H1 (cell line): ENCODE data around the gene ZRANB1. TPM values are rescaled to one million over a fixed set of nuclear protein-coding genes. Genes with fewer than 3 reads are reported as not detected.

Source experiments
- CTCF ChIA-PET: fragments of 300-600 bp; sonication (Branson Sonifier 250); formaldehyde crosslinking; loops from one replicate; lab custom pipeline; 2021; ENCODE audit not compliant: partially characterized antibody; lab: Charles Lee
- POLR2A ChIA-PET: fragments of 300-600 bp; sonication (Branson Sonifier 250); formaldehyde crosslinking; loops from one replicate; lab custom pipeline; 2021; ENCODE audit warnings: inconsistent platforms; ENCODE audit not compliant: partially characterized antibody; lab: Charles Lee
- DNase-seq, 2 experiments: peaks; one replicate each; pipeline versions ENCODE4 v3.0.0 to v3.0.0-alpha.2; 2010 to 2022; ENCODE audit warnings: low spot score in 2 of 2, low read depth in 1 of 2, mixed read lengths in 1 of 2
- FAIRE-seq: peaks from 2 replicates; lab custom pipeline; 2011; peaks lifted over from hg19 to GRCh38; lab: Jason Lieb, UNC
- H2AFZ ChIP-seq: 2 replicates; pipeline ENCODE4 v1.8.1; 2012; ENCODE audit warnings: low read length, inconsistent platforms
- H2AK5ac ChIP-seq: 2 replicates; pipeline ENCODE4 v1.6.1; 2013; ENCODE audit warnings: low read depth, low read length
- H2BK120ac ChIP-seq: replicated peaks from 2 replicates; pipeline ENCODE3; 2013; ENCODE audit warnings: low read depth, low read length, inconsistent platforms
- H2BK12ac ChIP-seq: 2 replicates; pipeline ENCODE4 v1.6.1; 2013; ENCODE audit warnings: low read depth, low read length
- H2BK15ac ChIP-seq: 2 replicates; pipeline ENCODE4 v1.6.1; 2013; ENCODE audit warnings: low read length
- H2BK20ac ChIP-seq: 2 replicates; pipeline ENCODE4 v1.6.1; 2013; ENCODE audit warnings: low read length
- H2BK5ac ChIP-seq: 2 replicates; pipeline ENCODE4 v1.6.1; 2013; ENCODE audit warnings: low read depth, low read length
- H3K14ac ChIP-seq: 2 replicates; pipeline ENCODE4 v1.6.1; 2013; ENCODE audit warnings: inconsistent platforms; ENCODE audit not compliant: insufficient read length
- H3K18ac ChIP-seq: 2 replicates; pipeline ENCODE4 v1.6.1; 2013; ENCODE audit warnings: low read length; ENCODE audit errors: extremely low read depth
- H3K23ac ChIP-seq: 2 replicates; pipeline ENCODE4 v1.6.1; 2013; ENCODE audit warnings: inconsistent platforms; ENCODE audit not compliant: insufficient read length
- H3K23me2 ChIP-seq: 2 replicates; pipeline ENCODE4 v1.6.1; 2013; ENCODE audit warnings: low read depth, low read length
- H3K27ac ChIP-seq: 2 replicates; pipeline ENCODE4 v1.6.1; 2011; ENCODE audit warnings: low read depth, low read length, inconsistent platforms
- H3K27me3 ChIP-seq, 4 experiments: replicated peaks in 1 of 4; 1 replicate in 1 of 4; 2 replicates in 3 of 4; pipeline versions ENCODE4 v1.6.1 to v1.8.1; 2011 to 2013; ENCODE audit warnings: low read length in 3 of 4, mild to moderate bottlenecking in 3 of 4, inconsistent platforms in 2 of 4, mixed read lengths in 2 of 4, moderate library complexity in 1 of 4; ENCODE audit not compliant: control insufficient read depth in 3 of 4, insufficient read depth in 3 of 4; ENCODE audit errors: extremely low read depth in 1 of 4
- H3K36me3 ChIP-seq, 4 experiments: 2 replicates each; pipeline versions ENCODE4 v1.6.1 to v1.8.1; 2011 to 2013; ENCODE audit warnings: mild to moderate bottlenecking in 4 of 4, low read length in 3 of 4, moderate library complexity in 2 of 4, control low read depth in 1 of 4, inconsistent platforms in 1 of 4; ENCODE audit not compliant: insufficient read depth in 4 of 4, control insufficient read depth in 2 of 4
- H3K4ac ChIP-seq: replicated peaks from 2 replicates; pipeline ENCODE3; 2013; ENCODE audit warnings: low read length, low read depth, mixed read lengths, inconsistent platforms; ENCODE audit not compliant: insufficient read length
- H3K4me1 ChIP-seq, 4 experiments: replicated peaks in 1 of 4; 1 replicate in 1 of 4; 2 replicates in 3 of 4; pipeline versions ENCODE4 v1.6.1 to v1.8.1; 2011 to 2013; ENCODE audit warnings: low read length in 3 of 4, inconsistent platforms in 2 of 4, mixed read lengths in 1 of 4; ENCODE audit not compliant: insufficient read depth in 4 of 4, control insufficient read depth in 3 of 4
- H3K4me2 ChIP-seq, 2 experiments: 2 replicates each; pipeline versions ENCODE4 v1.6.1 to v1.8.1; 2011 to 2013; ENCODE audit warnings: low read depth in 2 of 2, low read length in 2 of 2, control low read depth in 1 of 2, inconsistent platforms in 1 of 2, mild to moderate bottlenecking in 1 of 2; ENCODE audit not compliant: insufficient read depth in 1 of 2
- H3K4me3 ChIP-seq, 4 experiments: fragments of 200-600, 300-600 bp in 1 of 4; sonication (generic), shearing (Covaris generic), sonication (Bioruptor Twin) in 1 of 4; 2 replicates each; pipeline versions ENCODE4 v1.5.1 to v1.8.1; 2011 to 2016; ENCODE audit warnings: low read length in 4 of 4, low read depth in 3 of 4, control low read depth in 2 of 4, inconsistent platforms in 2 of 4, mild to moderate bottlenecking in 2 of 4, mixed read lengths in 1 of 4, moderate library complexity in 1 of 4; ENCODE audit not compliant: insufficient read depth in 2 of 4; ENCODE audit errors: extremely low read depth in 1 of 4
- H3K56ac ChIP-seq: replicated peaks from 2 replicates; pipeline ENCODE3; 2013; ENCODE audit warnings: low read depth, mild to moderate bottlenecking, mixed read lengths, low read length, inconsistent platforms; ENCODE audit not compliant: insufficient read length
- H3K79me1 ChIP-seq: 2 replicates; pipeline ENCODE4 v1.6.1; 2013; ENCODE audit warnings: low read depth, low read length, control low read depth
- H3K79me2 ChIP-seq, 2 experiments: 2 replicates each; pipeline versions ENCODE4 v1.6.1 to v1.8.1; 2012 to 2013; ENCODE audit warnings: low read length in 2 of 2, mild to moderate bottlenecking in 2 of 2, inconsistent platforms in 1 of 2; ENCODE audit not compliant: insufficient read depth in 2 of 2, control insufficient read depth in 1 of 2
- H3K9ac ChIP-seq, 4 experiments: replicated peaks in 1 of 4; 1 replicate in 1 of 4; 2 replicates in 3 of 4; pipeline versions ENCODE4 v1.6.1 to v1.8.1; 2011 to 2013; ENCODE audit warnings: low read depth in 3 of 4, low read length in 3 of 4, control low read depth in 2 of 4, mild to moderate bottlenecking in 2 of 4, moderate library complexity in 2 of 4, inconsistent platforms in 1 of 4; ENCODE audit errors: extremely low read depth in 1 of 4
- H3K9me3 ChIP-seq, 2 experiments: 2 replicates each; pipeline versions ENCODE4 v1.6.1 to v1.8.1; 2012 to 2013; ENCODE audit warnings: mild to moderate bottlenecking in 2 of 2, moderate library complexity in 2 of 2, control low read depth in 1 of 2, inconsistent platforms in 1 of 2, low read depth in 1 of 2, low read length in 1 of 2, mixed read lengths in 1 of 2; ENCODE audit not compliant: insufficient read depth in 2 of 2
- H4K20me1 ChIP-seq, 2 experiments: replicated peaks in 1 of 2; 2 replicates each; pipeline versions ENCODE3 to v1.8.1; 2011 to 2013; ENCODE audit warnings: inconsistent platforms in 2 of 2, low read length in 2 of 2, mild to moderate bottlenecking in 1 of 2; ENCODE audit not compliant: insufficient read depth in 2 of 2, control insufficient read depth in 1 of 2
- H4K5ac ChIP-seq: 2 replicates; pipeline ENCODE4 v1.6.1; 2013; ENCODE audit warnings: low read length, low read depth, mixed read lengths, inconsistent platforms; ENCODE audit not compliant: insufficient read length
- H4K8ac ChIP-seq: 2 replicates; pipeline ENCODE4 v1.8.0; 2013; ENCODE audit warnings: mild to moderate bottlenecking, moderate library complexity, low read length, inconsistent platforms; ENCODE audit not compliant: insufficient read depth; ENCODE audit errors: extremely low read depth
- H4K91ac ChIP-seq: replicated peaks from 2 replicates; pipeline ENCODE3; 2013; ENCODE audit warnings: low read length, mixed read lengths, inconsistent platforms; ENCODE audit not compliant: insufficient read length
- BCL11A ChIP-seq, 2 experiments: IDR thresholded peaks; one replicate each; pipeline ENCODE4 v1.6.1; 2011; ENCODE audit warnings: low read depth in 2 of 2, low read length in 2 of 2, mild to moderate bottlenecking in 2 of 2
- BRCA1 ChIP-seq: IDR thresholded peaks from 2 replicates; pipeline ENCODE4 v1.6.1; 2012; ENCODE audit warnings: low read depth, low read length, improper control_type of control experiment
- CBX5 ChIP-seq: fragments of 300-800, 300-1000 bp; sonication (generic); IDR thresholded peaks from 2 replicates; pipeline ENCODE4 v1.7.1; 2016; ENCODE audit warnings: antibody characterized with exemption, low read length, low read depth
- CBX8 ChIP-seq: fragments of 300-800, 300-1000 bp; sonication (generic); IDR thresholded peaks from 2 replicates; pipeline ENCODE4 v1.7.1; 2016; ENCODE audit warnings: low read depth, low read length, borderline replicate concordance
- E2F6 ChIP-seq: IDR thresholded peaks from 2 replicates; pipeline ENCODE4 v1.6.1; 2012; ENCODE audit warnings: inconsistent platforms
- EGR1 ChIP-seq: IDR thresholded peaks from 2 replicates; pipeline ENCODE4 v1.6.1; 2011; ENCODE audit warnings: low read depth, low read length, borderline replicate concordance
- EP300 ChIP-seq, 2 experiments: IDR thresholded peaks; 1 replicate in 1 of 2; 2 replicates in 1 of 2; pipeline ENCODE4 v1.6.1; 2011 to 2012; ENCODE audit warnings: low read depth in 2 of 2, low read length in 2 of 2, mild to moderate bottlenecking in 2 of 2, borderline replicate concordance in 1 of 2, inconsistent platforms in 1 of 2, moderate library complexity in 1 of 2
- NRF1 ChIP-seq: IDR thresholded peaks from 2 replicates; pipeline ENCODE4 v1.6.1; 2011; ENCODE audit warnings: mild to moderate bottlenecking, low read depth, low read length, improper control_type of control experiment
- POU5F1 ChIP-seq: IDR thresholded peaks from 2 replicates; pipeline ENCODE4 v1.6.1; 2011; ENCODE audit warnings: low read depth, mild to moderate bottlenecking, low read length, moderate library complexity
- RFX5 ChIP-seq: IDR thresholded peaks from 2 replicates; pipeline ENCODE4 v1.6.1; 2011; ENCODE audit warnings: low read depth, low read length, improper control_type of control experiment, borderline replicate concordance
- SIX5 ChIP-seq: IDR thresholded peaks from 2 replicates; pipeline ENCODE4 v1.6.1; 2011; ENCODE audit warnings: mild to moderate bottlenecking, low read depth, low read length
- TAF1 ChIP-seq: IDR thresholded peaks from 2 replicates; pipeline ENCODE4 v1.6.1; 2011; ENCODE audit warnings: mild to moderate bottlenecking, low read depth, low read length
- TCF12 ChIP-seq: IDR thresholded peaks from 2 replicates; pipeline ENCODE4 v1.6.1; 2011; ENCODE audit warnings: low read depth, mild to moderate bottlenecking, low read length
- TEAD4 ChIP-seq: IDR thresholded peaks from 2 replicates; pipeline ENCODE4 v1.6.1; 2012; ENCODE audit warnings: low read depth, low read length, inconsistent platforms, mixed read lengths
- WGBS, 2 experiments: shearing (Covaris generic) in 1 of 2; methylation state at CpG; one replicate each; pipeline versions ENCODE4 v1.1.6 to v1.1.7; 2013 to 2015; ENCODE audit warnings: low lambda C conversion rate in 2 of 2, mixed read lengths in 2 of 2, inconsistent platforms in 1 of 2, low coverage in 1 of 2, missing lambda C conversion rate in 1 of 2; ENCODE audit not compliant: insufficient replicate concordance in 2 of 2, insufficient coverage in 1 of 2, insufficient read length in 1 of 2; ENCODE audit errors: extremely low coverage in 1 of 2, missing lambda C conversion rate in 1 of 2; 5-methylcytosine and 5-hydroxymethylcytosine counted together
- polyA plus RNA-seq, 7 experiments: library from polyadenylated mRNA; depleted of rRNA in 3 of 7; stranded (reverse) in 5 of 7; unstranded in 2 of 7; fragments of >200 nt in 5 of 7; fragments of 200-250 nt in 2 of 7; gene quantifications; 1 replicate in 5 of 7; 2 replicates in 1 of 7; 4 replicates in 1 of 7; pipeline versions ENCODE4 v1.2.1 to v1.2.3, GENCODE V29; 2011 to 2013; ENCODE audit warnings: missing spikeins in 2 of 7, mixed read lengths in 2 of 7
- total RNA-seq: library from RNA; stranded (reverse); fragmentation: NEBNext Ultra II Directional; extraction: Animal tissue kit (Norgen Biotek cat#: 25700); gene quantifications from 2 replicates; pipeline ENCODE4 v1.2.1, GENCODE V29; 2021

ZRANB1 gene
- total and polyA plus RNA-seq, 2 of the 8 experiments (the other 6 are each of a cell fraction or from before 2014, with no cell fraction given), result 6.1 to 19.9 TPM

- Histone ChIP-seq H4K91ac (no peak overlapping the region), H4K5ac (no peak overlapping the region), H3K4me1 (peaks cover 0 to 4% (median 0%) of the 10 kb centered on the region in 4 experiments; a peak in 3 of 7 replicates), H3K23ac (no peak overlapping the region), H3K79me2 (peaks cover 9 to 94% of the 10 kb centered on the region in 2 experiments), H3K9me3 (no peaks in the 10 kb centered on the region), H4K20me1 (peaks cover 9 to 11% of the 10 kb centered on the region in 2 experiments), H2BK120ac (no peak overlapping the region), H2AK5ac (no peak overlapping the region), H3K14ac (no peak overlapping the region), H3K56ac (no peak overlapping the region), H3K9ac (no peak overlapping the region), H2BK15ac (no peak overlapping the region), H3K23me2 (no peaks in the 10 kb centered on the region), H4K8ac (no peak overlapping the region), H2AFZ (no peak overlapping the region), H3K4me3 (no peak overlapping the region), H3K36me3 (no peaks in the 10 kb centered on the region; a peak in 1 of 8 replicates), H3K4me2 (no peak overlapping the region), H3K27me3 (no peaks in the 10 kb centered on the region), H2BK20ac (no peak overlapping the region), H3K4ac (no peak overlapping the region), H3K18ac (no peak overlapping the region), H2BK5ac (no peak overlapping the region), H2BK12ac (no peak overlapping the region), H3K79me1 (peaks cover 16% of the 10 kb centered on the region), H3K27ac (no peak overlapping the region)
- TF ChIP-seq BCL11A (IDR thresholded peaks at IDR 0.05; ENCODE audit: low read depth in 2 of 2, low read length in 2 of 2) (no peak), TAF1 (no peak), TEAD4 (no peak), SIX5 (no peak), POU5F1 (no peak), NRF1 (no peak), BRCA1 (no peak), EP300 (IDR thresholded peaks at IDR 0.05; ENCODE audit: borderline replicate concordance in 1 of 2, low read depth in 2 of 2, low read length in 2 of 2) (no peak), EGR1 (no peak), RFX5 (no peak), CBX8 (no peak), TCF12 (no peak), CBX5 (no peak), E2F6 (no peak)
- 85% methylated on average over 4 of the region's 5 CpGs; no CpG with 5 or more reads in 1 of the 2 experiments for WGBS, 2 experiments
- DNase-seq (no peak), FAIRE-seq (no peak)
- CTCF ChIA-PET, result interaction anchor here (1.1 kb wide), 1 partner anchor 12 kb away, joined by 4 read pairs; no protein-coding TSS in a partner anchor
- POLR2A ChIA-PET, result interaction anchor here (1.4 kb wide), 1 partner anchor 32 kb away, joined by 4 read pairs; no protein-coding TSS in a partner anchor
These were observed 7.6 kb downstream of the ZRANB1 start for GRCh38 chr10:124949543-124949942.
